ENCODE results near the gene CDADC1. TPM values are rescaled to one million over a fixed set of nuclear protein-coding genes. Genes with fewer than 3 reads are reported as not detected.

Gene CDADC1
- total RNA-seq, 2 donors from 2014 or later = 2.0 to 6.1 TPM

DNA sequence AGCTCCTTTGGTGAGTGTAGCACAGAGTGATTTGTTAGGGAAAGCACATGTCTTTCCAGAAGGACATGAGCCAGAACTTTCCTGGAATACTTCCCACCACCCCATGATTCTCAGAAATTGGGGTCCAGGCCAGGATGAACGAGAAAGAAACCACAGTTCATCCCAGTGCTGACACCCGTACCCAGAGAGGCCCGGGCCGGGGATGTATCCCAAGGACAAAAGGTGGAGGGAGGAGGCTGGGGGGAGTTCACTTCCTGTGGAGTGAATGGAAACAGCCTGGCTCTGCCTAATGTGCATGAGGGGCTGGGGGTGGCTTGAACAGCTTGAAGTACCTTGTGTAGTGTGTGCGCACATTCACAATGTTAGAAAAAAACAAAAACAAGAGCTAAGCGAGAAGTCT is 47.5 kb downstream of the CDADC1 start:
- 65% methylated on average over 6 of the region's 6 CpGs for WGBS
- no peak for DNase-seq (ENCODE audit: low spot score)

DNA sequence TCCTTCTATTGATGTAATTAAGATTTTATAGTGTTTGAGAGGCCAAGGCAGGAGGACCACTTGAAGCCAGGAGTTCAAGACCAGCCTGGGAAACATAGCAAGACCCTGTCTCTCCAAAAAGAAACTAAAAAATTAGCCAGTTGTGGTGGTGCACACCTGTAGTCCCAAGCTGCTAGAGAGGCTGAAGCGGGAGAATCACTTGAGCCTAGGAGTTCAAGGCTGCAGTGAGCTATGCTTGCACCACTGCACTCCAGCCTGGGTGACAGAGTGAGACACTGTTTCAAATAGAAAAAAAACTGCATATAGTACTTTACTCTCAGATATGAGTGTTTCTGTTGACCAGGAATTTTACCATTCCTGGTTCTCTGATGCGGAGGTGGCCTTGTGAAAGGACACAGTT is 48.9 kb downstream of the CDADC1 start:
- H3K9me3 ChIP-seq = no peaks in the 10 kb centered on the region
- no peak overlapping the region for H3K27ac ChIP-seq
- intact Hi-C loops (cut with DNase I) = no loop called here
- no peak overlapping the region for H3K4me3 ChIP-seq
- no peaks in the 10 kb centered on the region for H3K4me1 ChIP-seq (replicated peaks)
- no peaks in the 10 kb centered on the region for H3K27me3 ChIP-seq (replicated peaks; ENCODE audit: insufficient read depth)
- no peak for DNase-seq (ENCODE audit: low spot score)
- TF ChIP-seq, protein P1, sequence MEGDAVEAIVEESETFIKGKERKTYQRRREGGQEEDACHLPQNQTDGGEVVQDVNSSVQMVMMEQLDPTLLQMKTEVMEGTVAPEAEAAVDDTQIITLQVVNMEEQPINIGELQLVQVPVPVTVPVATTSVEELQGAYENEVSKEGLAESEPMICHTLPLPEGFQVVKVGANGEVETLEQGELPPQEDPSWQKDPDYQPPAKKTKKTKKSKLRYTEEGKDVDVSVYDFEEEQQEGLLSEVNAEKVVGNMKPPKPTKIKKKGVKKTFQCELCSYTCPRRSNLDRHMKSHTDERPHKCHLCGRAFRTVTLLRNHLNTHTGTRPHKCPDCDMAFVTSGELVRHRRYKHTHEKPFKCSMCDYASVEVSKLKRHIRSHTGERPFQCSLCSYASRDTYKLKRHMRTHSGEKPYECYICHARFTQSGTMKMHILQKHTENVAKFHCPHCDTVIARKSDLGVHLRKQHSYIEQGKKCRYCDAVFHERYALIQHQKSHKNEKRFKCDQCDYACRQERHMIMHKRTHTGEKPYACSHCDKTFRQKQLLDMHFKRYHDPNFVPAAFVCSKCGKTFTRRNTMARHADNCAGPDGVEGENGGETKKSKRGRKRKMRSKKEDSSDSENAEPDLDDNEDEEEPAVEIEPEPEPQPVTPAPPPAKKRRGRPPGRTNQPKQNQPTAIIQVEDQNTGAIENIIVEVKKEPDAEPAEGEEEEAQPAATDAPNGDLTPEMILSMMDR (IDR thresholded peaks at IDR 0.05) = no peak
- TF ChIP-seq POLR2A (IDR thresholded peaks at IDR 0.05) (no peak), POLR2AphosphoS5 (IDR thresholded peaks at IDR 0.05) (no peak)
- no peaks in the 10 kb centered on the region for H3K36me3 ChIP-seq
- WGBS = 98% methylated on average over 2 of the region's 2 CpGs

More for the DNA sequence above, 47.5 kb downstream of the CDADC1 start:
- no peak overlapping the region for H3K4me3 ChIP-seq
- no peaks in the 10 kb centered on the region for H3K4me1 ChIP-seq (replicated peaks)
- intact Hi-C loops (cut with DNase I) = no loop called here
- no peak overlapping the region for H3K27ac ChIP-seq
- TF ChIP-seq, protein P1 (IDR thresholded peaks at IDR 0.05) = no peak
- TF ChIP-seq POLR2AphosphoS5 (IDR thresholded peaks at IDR 0.05) = no peak
- TF ChIP-seq POLR2A (IDR thresholded peaks at IDR 0.05) = no peak
- H3K27me3 ChIP-seq (replicated peaks; ENCODE audit: insufficient read depth) = no peaks in the 10 kb centered on the region
- no peaks in the 10 kb centered on the region for H3K9me3 ChIP-seq
- no peaks in the 10 kb centered on the region for H3K36me3 ChIP-seq

DNA sequence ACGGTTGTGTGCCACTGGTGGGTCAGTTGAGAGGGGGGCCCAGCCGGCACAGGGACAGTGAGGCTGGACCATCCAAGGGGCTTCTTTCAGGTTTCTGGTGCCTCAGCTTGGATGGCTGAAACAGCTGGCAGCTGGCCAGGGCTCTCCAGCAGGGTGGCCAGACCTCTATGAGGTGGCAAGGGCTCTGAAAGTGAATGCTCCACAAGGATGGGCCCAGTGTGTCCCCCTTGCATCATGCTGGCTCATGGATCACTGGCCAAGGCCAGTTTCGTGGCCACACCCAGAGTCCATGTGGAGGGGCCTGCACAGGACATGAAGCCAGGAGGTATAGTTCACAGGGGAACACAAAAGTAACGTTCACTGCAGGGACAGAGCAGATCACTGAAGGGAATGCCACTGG is 49.6 kb downstream of the CDADC1 start:
- H3K36me3 ChIP-seq = no peaks in the 10 kb centered on the region
- DNase-seq (ENCODE audit: low spot score) = no peak
- 88% methylated on average over 4 of the region's 4 CpGs for WGBS

DNA sequence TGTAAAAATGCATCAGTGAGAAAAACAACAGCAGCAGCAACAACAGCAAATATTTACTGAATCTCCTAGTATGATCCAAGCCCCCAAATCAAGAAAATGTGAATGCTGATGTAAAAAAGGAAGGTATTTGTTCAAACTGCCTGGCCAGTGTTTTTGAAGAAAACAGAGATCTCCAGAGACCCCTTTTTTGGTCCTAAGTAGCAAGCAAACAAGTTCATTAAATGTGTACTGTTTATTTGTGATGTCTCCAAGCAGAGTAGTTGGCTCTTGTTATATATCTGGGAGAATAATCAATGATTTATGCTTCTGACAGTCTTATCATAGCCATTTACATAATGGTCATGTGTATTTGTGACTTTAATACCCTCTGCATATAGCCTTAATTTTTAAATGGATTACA is 50.7 kb downstream of the CDADC1 start:
- Histone ChIP-seq H3K4me3 (no peak overlapping the region), H3K4me1 (replicated peaks) (no peaks in the 10 kb centered on the region), H3K27ac (no peak overlapping the region), H3K9me3 (no peaks in the 10 kb centered on the region), H3K27me3 (replicated peaks; ENCODE audit: insufficient read depth) (no peaks in the 10 kb centered on the region), H3K36me3 (no peaks in the 10 kb centered on the region)
- DNase-seq (ENCODE audit: low spot score) = no peak
- intact Hi-C loops (cut with DNase I) = no loop called here
- TF ChIP-seq, protein P1 (IDR thresholded peaks at IDR 0.05) = no peak
- no peak for TF ChIP-seq POLR2A (IDR thresholded peaks at IDR 0.05)
- TF ChIP-seq POLR2AphosphoS5 (IDR thresholded peaks at IDR 0.05) = no peak

More for the DNA sequence above, 49.6 kb downstream of the CDADC1 start:
- TF ChIP-seq, protein P1 (IDR thresholded peaks at IDR 0.05) = no peak
- TF ChIP-seq POLR2A (IDR thresholded peaks at IDR 0.05) (no peak), POLR2AphosphoS5 (IDR thresholded peaks at IDR 0.05) (no peak)
- Histone ChIP-seq H3K27me3 (replicated peaks; ENCODE audit: insufficient read depth) (no peaks in the 10 kb centered on the region), H3K9me3 (no peaks in the 10 kb centered on the region), H3K27ac (no peak overlapping the region), H3K4me3 (no peak overlapping the region), H3K4me1 (replicated peaks) (no peaks in the 10 kb centered on the region)
- intact Hi-C loops (cut with DNase I) = no loop called here

DNA sequence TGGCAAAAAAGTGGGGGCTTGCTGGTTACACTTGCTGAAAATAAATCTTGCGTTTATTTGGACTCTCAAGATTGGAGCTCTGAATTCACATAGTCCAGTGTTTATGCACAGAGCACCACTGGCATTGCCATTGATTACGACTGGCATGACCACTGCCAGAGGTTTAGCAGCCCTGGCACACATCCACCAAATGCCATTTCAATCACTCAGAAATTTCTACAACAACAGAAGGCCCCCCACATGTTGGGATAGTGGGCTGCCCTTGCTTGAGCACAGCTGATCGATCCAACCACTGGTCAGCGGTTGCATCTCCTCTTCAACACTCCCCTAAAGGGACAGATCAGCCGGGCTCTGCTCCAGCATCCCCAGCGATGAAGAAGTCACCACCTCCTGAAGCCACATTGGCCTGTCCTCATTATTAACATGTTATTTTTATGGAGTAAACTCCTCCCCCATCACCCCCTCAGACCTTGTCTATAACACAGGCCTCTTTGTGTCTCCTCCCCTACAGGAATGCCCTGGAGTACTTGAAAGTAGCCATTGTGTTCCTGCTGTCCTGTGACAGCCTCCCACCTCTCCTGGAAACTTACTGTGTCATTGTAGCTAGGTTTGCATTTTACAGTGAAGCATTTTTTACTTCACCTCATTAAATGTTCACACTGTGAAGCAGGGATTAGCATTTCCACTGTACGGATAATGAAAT is 51.3 kb downstream of the CDADC1 start:
- 61% methylated on average over 7 of the region's 7 CpGs for WGBS
- Histone ChIP-seq H3K4me1 (replicated peaks) (no peaks in the 10 kb centered on the region), H3K27me3 (replicated peaks; ENCODE audit: insufficient read depth) (no peaks in the 10 kb centered on the region), H3K4me3 (no peak overlapping the region), H3K36me3 (no peaks in the 10 kb centered on the region), H3K9me3 (no peaks in the 10 kb centered on the region), H3K27ac (no peak overlapping the region)
- no peak for DNase-seq (ENCODE audit: low spot score)
- TF ChIP-seq, protein P1 (IDR thresholded peaks at IDR 0.05) = no peak
- TF ChIP-seq POLR2A (IDR thresholded peaks at IDR 0.05) (no peak), POLR2AphosphoS5 (IDR thresholded peaks at IDR 0.05) (no peak)
- intact Hi-C loops (cut with DNase I) = no loop called here
